GM18507 (cell line): ENCODE measurements around the gene UNC93A.
"Not testable (repeated sequence)": the region's sequence is repeated elsewhere in the genome, so short reads cannot be mapped to it uniquely, and the experiment has no call there.

ENCODE experiments used
- DNase-seq: peaks from one replicate; pipeline ENCODE4 v3.0.0; 2011; ENCODE audit warnings: low read depth; ENCODE audit not compliant: insufficient read length; ENCODE audit errors: extremely low spot score
- FAIRE-seq: peaks from 2 replicates; lab custom pipeline; 2011; peaks lifted over from hg19 to GRCh38; lab: Jason Lieb, UNC

Gene UNC93A

GRCh38 chr6:167290786-167291622 is at the start of gene UNC93A:
Gene UNC93A (plus strand): TSS chr6:167291315. CDS start chr6:167291490, 175 bp downstream.
- FAIRE-seq, result no peak

GRCh38 chr6:167241321-167242134 is 49.6 kb upstream of the UNC93A start:
- DNase-seq, FAIRE-seq: not testable (repeated sequence)

More at GRCh38 chr6:167290786-167291622, at the start of gene UNC93A:
- DNase-seq, result no peak

GRCh38 chr6:167242135-167242506 is 49.0 kb upstream of the UNC93A start:
- DNase-seq, FAIRE-seq: not testable (repeated sequence)

DNA sequence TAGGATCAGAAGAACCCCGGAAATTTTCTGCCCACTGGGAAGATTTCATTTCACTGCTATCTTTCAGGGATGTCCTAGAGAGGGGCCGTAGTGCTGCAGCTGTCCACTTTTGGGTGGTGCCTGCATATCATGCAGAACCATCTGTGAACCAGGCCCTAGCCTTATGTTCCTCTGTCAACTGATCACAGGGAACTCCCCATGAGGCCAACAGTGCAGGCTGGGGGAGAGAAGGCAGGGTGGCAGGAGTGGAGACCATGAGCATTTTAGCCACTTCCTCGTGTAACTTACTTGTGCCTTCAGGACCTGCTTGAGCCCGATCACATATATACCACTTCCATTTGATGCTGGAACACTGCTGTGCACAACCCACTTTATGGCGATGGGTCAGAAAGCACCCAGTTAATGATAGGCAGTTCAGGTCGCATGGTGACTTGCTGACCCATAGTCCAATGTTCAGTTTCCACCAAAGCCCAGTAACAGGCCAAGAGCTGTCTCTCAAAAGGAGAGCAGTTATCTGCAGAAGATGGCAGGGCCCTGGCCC is 48.5 kb upstream of the UNC93A start:
- FAIRE-seq, DNase-seq: not testable (repeated sequence)

DNA sequence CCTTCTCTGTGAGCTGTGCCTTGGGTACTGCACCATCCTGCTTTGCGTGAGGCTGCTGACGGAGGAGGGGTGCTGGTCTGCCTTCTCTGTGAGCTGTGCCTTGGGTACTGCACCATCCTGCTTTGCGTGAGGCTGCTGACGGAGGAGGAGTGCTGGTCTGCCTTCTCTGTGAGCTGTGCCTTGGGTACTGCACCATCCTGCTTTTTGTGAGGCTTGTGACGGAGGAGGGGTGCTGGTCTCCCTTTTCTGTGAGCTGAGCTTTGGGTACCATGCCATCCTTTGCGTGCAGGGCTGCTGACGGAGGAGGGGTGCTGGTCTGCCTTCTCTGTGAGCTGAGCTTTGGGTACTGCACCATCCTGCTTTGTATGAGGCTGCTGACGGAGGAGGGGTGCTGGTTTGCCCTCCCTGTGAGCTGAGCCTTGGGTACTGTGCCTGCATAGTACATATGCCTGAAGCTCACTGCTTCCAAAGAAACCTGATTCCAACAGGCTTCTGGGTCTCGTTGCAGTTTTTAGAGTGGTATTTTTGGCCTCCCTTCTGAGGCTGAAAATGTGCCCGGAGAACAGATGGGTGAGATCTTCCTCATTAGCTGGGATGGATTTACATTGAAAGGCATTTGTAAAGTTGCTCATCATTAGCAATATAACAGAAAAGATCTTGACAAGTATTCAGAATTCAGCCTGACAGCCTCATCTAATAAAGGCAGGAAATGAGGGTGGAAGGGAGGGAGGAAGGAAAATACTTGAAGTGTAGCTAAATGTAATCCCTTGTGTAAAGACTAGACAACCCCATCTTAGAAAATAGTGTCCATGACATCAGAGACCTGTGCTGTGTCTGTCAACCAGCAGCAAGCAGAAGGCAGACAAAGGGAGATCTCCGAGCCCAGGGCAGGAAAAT is 46.8 kb upstream of the UNC93A start:
- DNase-seq (no peak), FAIRE-seq (no peak)

DNA sequence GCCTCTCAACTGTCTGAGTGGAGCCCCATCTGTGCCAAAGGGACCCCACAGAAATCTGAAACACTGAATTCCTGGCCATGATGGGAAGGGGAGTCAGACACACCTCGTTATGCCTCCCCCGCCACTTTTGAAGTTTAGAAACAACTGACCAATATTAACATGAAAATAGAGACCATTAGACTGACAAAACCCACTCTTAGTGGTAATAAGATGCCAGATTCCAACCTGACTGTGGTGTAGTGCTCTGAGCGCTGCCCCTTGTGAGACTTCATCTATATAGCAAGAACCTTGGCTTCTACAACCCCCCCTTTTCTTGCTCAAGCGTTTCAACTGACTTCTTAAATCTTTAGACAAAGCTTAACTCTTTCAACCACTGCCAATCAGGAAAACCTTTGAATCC is 46.1 kb upstream of the UNC93A start:
- no peak for DNase-seq
- no peak for FAIRE-seq

- FAIRE-seq (no peak), DNase-seq (no peak)
Measured at GRCh38 chr6:167245591-167245990, 45.5 kb upstream of the UNC93A start.

DNA sequence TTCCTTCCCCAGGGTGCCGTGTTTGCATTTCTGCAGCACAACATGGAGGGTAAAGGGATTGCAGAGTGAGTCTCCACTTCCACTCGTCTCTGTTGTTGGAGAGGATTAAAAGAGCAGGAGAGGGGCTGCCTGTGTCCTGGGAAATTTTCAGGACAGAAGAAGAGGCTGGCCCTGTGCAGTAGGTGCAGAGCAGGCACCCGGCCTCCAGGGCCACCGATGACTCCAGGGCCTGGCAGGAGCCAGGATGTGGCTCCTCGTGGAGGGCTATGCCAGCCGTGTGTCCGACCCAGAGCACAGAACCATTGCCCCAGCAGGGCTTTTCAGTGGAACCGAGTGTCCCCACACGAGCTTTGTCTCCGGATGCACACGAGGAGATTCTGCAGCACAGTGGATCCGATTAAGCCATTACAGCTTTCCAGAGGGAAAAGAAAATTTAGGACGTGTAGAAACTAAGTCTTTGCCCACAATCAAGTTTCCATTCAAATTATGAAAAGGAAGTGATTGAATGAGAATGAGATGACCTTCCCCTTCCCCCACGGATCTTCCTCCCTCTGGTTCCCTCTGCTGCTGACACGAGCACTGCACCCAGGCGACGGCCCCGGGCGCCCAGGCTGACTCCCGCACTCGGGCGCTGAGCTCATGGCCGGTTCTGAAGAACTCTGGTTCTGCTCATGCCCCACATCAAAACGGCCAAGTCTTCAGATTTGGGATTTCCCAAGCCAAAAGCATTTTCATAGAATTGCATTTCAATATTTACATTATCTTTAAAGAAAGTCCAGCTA is 43.1 kb upstream of the UNC93A start:
- DNase-seq (no peak), FAIRE-seq (no peak)

GRCh38 chr6:167248878-167249455 is 42.1 kb upstream of the UNC93A start:
- not testable (repeated sequence) for FAIRE-seq, DNase-seq

GRCh38 chr6:167252271-167252670 is 38.8 kb upstream of the UNC93A start:
- no peak for DNase-seq
- FAIRE-seq, result no peak

GRCh38 chr6:167255918-167256553 is 35.1 kb upstream of the UNC93A start:
- FAIRE-seq (no peak), DNase-seq (no peak)

- DNase-seq (no peak), FAIRE-seq (no peak)
Measured at GRCh38 chr6:167258646-167259045, 32.5 kb upstream of the UNC93A start.

DNA sequence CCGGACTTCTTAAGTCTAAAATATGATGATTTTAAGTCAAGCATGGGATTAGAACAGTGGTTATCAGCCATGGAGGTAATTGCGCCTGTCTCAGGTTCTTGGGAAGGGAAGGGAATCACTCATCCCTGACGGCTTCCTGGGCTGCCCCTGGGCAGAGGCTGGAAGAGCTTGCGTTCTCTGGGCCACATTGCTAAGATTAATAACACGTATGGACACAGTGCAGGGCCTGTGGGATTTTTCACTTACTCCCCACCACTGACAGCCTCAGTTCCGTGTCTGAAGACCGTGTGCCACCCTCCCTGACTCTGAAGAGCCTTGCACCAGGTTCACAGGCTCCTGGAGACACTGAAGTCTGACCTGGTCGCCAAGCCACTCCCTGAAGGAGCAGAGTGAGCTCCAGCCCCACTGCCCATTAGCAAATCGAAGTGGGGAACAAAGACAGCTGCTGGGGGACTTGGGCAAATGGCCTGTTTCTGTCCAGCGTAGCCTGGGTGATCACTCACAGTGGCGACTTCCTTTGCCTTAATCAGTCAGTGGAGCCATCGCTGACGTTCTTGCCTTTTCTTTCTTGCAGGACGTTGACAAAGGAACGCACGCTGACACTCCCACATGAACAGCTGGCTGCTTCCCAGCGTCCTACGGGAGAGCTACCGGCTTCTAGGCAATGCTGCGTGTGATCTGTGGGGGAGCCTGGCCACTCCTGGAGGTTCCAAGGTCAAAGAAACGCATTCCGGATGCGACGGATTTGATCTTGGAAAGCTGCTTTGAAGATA is 24.9 kb upstream of the UNC93A start:
- not testable (repeated sequence) for DNase-seq

GRCh38 chr6:167266830-167267555 is 24.1 kb upstream of the UNC93A start:
- FAIRE-seq (no peak), DNase-seq (no peak)

More for the DNA sequence above, 24.9 kb upstream of the UNC93A start:
- peak; percentile 12 for FAIRE-seq

GRCh38 chr6:167267556-167267898 is 23.6 kb upstream of the UNC93A start:
- FAIRE-seq, DNase-seq: not testable (repeated sequence)

DNA sequence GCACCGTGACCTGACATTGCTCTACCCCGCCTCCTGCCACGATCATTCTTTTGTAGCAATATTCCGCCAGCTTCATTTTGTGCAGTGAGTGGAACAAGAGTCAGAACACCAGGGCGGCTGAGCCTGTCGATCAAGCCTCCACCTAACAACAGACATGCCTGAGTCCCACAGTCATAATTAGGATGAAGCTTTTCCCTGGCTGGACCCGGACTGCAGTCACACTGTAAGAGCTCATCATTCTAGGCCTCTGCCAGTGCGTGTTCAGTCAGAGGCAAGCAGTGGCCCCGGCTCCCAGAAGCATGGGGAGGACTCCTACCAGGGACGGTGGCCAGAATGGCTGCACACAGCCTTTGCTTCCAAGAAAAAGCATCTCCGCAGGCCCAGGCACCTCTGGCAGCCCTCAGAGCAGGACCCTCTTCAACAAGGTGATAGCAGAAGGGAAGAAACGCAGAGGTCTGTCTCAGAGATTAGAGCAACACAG is 23.2 kb upstream of the UNC93A start:
- no peak for DNase-seq
- no peak for FAIRE-seq
